GM21447 (cell line): Measurements from ENCODE around the gene FRMD8.

ENCODE experiments used
- ATAC-seq: cut with Tn5 transposase; IDR thresholded peaks from one replicate; pipeline ENCODE4 v1.9.1; 2021; ENCODE audit not compliant: unreplicated experiment

FRMD8 gene

GRCh38 chr11:65424205-65425104 lies 38.0 kb downstream of the FRMD8 start:
- ATAC-seq = no peak

GRCh38 chr11:65425105-65425970 lies 38.9 kb downstream of the FRMD8 start:
- ATAC-seq = no peak

GRCh38 chr11:65425971-65426838 lies 39.8 kb downstream of the FRMD8 start:
- no peak for ATAC-seq

GRCh38 chr11:65426839-65427690 lies 40.6 kb downstream of the FRMD8 start:
- ATAC-seq = no peak

- no peak for ATAC-seq
Measured at GRCh38 chr11:65427691-65428577, 41.5 kb downstream of the FRMD8 start.

GRCh38 chr11:65428578-65429067 lies 42.2 kb downstream of the FRMD8 start:
- ATAC-seq = no peak

GRCh38 chr11:65429068-65429681 lies 42.7 kb downstream of the FRMD8 start:
- ATAC-seq = no peak

- no peak for ATAC-seq
Measured at GRCh38 chr11:65429724-65430405, 43.4 kb downstream of the FRMD8 start.

GRCh38 chr11:65430406-65431217 lies 44.2 kb downstream of the FRMD8 start:
- no peak for ATAC-seq

- ATAC-seq = no peak
Measured at GRCh38 chr11:65431451-65432099, 45.1 kb downstream of the FRMD8 start.

- ATAC-seq = no peak
Measured at GRCh38 chr11:65432100-65432650, 45.7 kb downstream of the FRMD8 start.

- no peak for ATAC-seq
Measured at GRCh38 chr11:65432686-65433582, 46.5 kb downstream of the FRMD8 start.

GRCh38 chr11:65433657-65434056 lies 47.2 kb downstream of the FRMD8 start:
- ATAC-seq = no peak

- no peak for ATAC-seq
Measured at GRCh38 chr11:65434057-65434666, 47.7 kb downstream of the FRMD8 start.
